Brain microvascular endothelial cell (primary cell): ENCODE data around the gene GUK1.

Experiments used
- DNase-seq: peaks from one replicate; pipeline ENCODE4 v3.0.0-alpha.2; 2020
- H3K27ac ChIP-seq: fragments of 250-450 bp; sonication (Bioruptor Pico); 2 replicates; pipeline ENCODE4 v1.5.1; 2020; ENCODE audit warnings: mild to moderate bottlenecking, moderate library complexity
- H3K27me3 ChIP-seq: fragments of 250-450 bp; sonication (Bioruptor Pico); replicated peaks from 2 replicates; pipeline ENCODE4 v1.5.1; 2020; ENCODE audit warnings: mild to moderate bottlenecking
- H3K36me3 ChIP-seq: fragments of 250-450 bp; sonication (Bioruptor Pico); replicated peaks from 2 replicates; pipeline ENCODE4 v1.5.1; 2020; ENCODE audit warnings: mild to moderate bottlenecking
- H3K4me3 ChIP-seq: 2 replicates; pipeline ENCODE4 v1.5.1; 2011; ENCODE audit warnings: low read depth, mild to moderate bottlenecking, control low read depth, low read length, moderate library complexity
- CTCF ChIP-seq: IDR thresholded peaks from 2 replicates; pipeline ENCODE4 v1.5.1; 2011; ENCODE audit warnings: low read depth, mild to moderate bottlenecking, moderate library complexity, low read length, control low read depth, inconsistent platforms; ENCODE audit errors: missing control alignments
- in situ Hi-C: cut with HindIII; loops from 2 replicates; pipeline ENCODE4 v1.10.0; 2017; ENCODE audit warnings: low sequenced_read_pairs, low pct_ligation_motif_present

Gene GUK1

DNA sequence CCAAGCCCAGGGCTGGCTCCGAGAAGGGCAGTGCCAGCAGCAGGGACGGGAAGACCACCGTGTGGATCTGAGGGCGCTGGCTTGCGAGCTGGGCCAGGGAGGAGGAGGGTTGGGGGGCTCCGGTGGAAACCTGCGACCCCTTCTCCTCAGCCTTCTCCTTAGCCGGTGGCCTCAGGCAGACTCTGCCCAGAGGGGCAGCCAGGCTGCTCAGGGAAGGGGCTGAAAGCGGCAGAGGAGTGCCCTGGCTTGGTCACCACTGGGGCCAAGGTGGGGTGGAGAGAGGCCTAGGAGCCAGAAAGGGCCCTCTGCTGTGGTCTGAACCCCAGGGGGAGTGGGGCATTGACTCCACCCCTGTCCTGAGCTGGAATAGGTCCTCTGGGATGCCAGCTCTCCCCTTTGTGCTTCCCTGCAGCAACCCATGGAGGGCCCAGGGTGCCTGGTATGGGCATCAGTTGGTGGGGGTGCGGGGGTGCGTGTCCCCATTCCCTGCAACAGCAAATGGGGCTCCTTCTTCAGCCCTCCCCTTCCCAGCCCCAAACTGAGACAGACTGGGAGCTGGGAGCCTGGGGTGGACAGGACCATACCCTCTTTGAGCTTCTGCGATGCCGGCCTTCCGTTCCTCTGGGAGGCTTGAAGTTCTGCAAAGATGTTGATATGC, 19.1 kb downstream of the GUK1 start:
- in situ Hi-C loops: no loop called here
- Histone ChIP-seq H3K4me3 (no peak overlapping the region), H3K36me3 (no peaks in the 10 kb centered on the region), H3K27me3 (peaks cover 13% of the 10 kb centered on the region), H3K27ac (no peak overlapping the region)
- DNase-seq: no peak
- TF ChIP-seq CTCF: no peak

- Histone ChIP-seq H3K4me3 (no peak overlapping the region), H3K27me3 (peaks cover 13% of the 10 kb centered on the region), H3K27ac (no peak overlapping the region), H3K36me3 (no peaks in the 10 kb centered on the region)
- in situ Hi-C loops: no loop called here
- DNase-seq: no peak
- no peak for TF ChIP-seq CTCF
Observed at GRCh38 chr1:228160201-228160761, 20.2 kb downstream of the GUK1 start.

- Histone ChIP-seq H3K27ac (no peak overlapping the region), H3K36me3 (no peaks in the 10 kb centered on the region), H3K27me3 (peaks cover 13% of the 10 kb centered on the region), H3K4me3 (no peak overlapping the region)
- DNase-seq: no peak
- in situ Hi-C loops: no loop called here
- no peak for TF ChIP-seq CTCF
Observed at GRCh38 chr1:228161362-228161761, 21.3 kb downstream of the GUK1 start.

- peaks cover 13% of the 10 kb centered on the region for H3K27me3 ChIP-seq
- in situ Hi-C loops: no loop called here
- TF ChIP-seq CTCF: no peak
- no peak for DNase-seq
- H3K36me3 ChIP-seq: no peaks in the 10 kb centered on the region
- no peak overlapping the region for H3K4me3 ChIP-seq
- H3K27ac ChIP-seq: no peak overlapping the region
Observed at GRCh38 chr1:228161866-228162265, 21.8 kb downstream of the GUK1 start.

GRCh38 chr1:228162286-228163006, 22.4 kb downstream of the GUK1 start:
- H3K27ac ChIP-seq: no peak overlapping the region
- no peak overlapping the region for H3K4me3 ChIP-seq
- no peak for DNase-seq
- peaks cover 13% of the 10 kb centered on the region for H3K27me3 ChIP-seq
- peak; percentile 10 for TF ChIP-seq CTCF
- in situ Hi-C loops: no loop called here
- H3K36me3 ChIP-seq: no peaks in the 10 kb centered on the region
